ENCODE data around the gene CLNK. TPM values are rescaled to one million over a fixed set of nuclear protein-coding genes. Genes with fewer than 3 reads are reported as not detected.

The CLNK gene
- total RNA-seq (2021), result not detected in 2 replicates
- long read RNA-seq, result 0 reads

DNA sequence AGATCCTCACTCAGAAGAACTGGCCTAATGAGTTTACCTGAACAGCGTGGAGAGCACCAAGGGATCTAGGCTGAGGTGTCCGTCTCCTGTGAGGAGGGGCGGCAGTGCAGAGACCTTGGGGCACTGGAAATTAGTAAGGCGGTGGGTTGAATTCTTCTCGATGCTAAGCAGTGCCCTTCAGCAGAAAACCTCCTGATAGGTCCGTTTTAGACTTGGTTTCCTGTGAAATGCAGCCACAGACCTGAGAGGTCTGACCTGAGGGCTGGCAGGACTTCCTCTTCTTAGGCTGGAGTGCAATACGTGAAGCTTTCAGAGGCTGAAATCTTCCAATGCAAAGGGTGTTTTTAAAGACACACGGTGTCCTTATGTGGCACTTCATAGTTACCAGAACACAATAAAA, at the start of gene CLNK:
CLNK (minus strand) TSS at position 138 of the 400 bp plus-strand sequence. CDS start 16,899 bp downstream, outside the sequence.
- no peak within 1 kb of the TSS for H2BK120ac ChIP-seq (ENCODE audit: low read depth, low read length, poor library complexity, severe bottlenecking)
- H4K91ac ChIP-seq (ENCODE audit: insufficient read length, low read depth, low read length), result no peak within 1 kb of the TSS
- no peaks in the 10 kb centered on the region for H3K27me3 ChIP-seq (ENCODE audit: insufficient read depth, low read length)
- no peaks in the 10 kb centered on the region for H3K9me3 ChIP-seq (ENCODE audit: control insufficient read depth, low read depth, low read length)
- H3K23ac ChIP-seq (ENCODE audit: insufficient read length, low read depth, low read length), result no peak within 1 kb of the TSS
- no peak within 1 kb of the TSS for H3K4ac ChIP-seq (ENCODE audit: low read depth, low read length)
- H2BK20ac ChIP-seq (ENCODE audit: low read depth, low read length, poor library complexity, severe bottlenecking), result no peak within 1 kb of the TSS
- Mint-ChIP-seq H3K4me1 (peaks cover 9 to 16% of the 10 kb centered on the region in 2 experiments; a peak in 3 of 4 replicates), H3K9me3 (no peaks in the 10 kb centered on the region), H3K36me3 (ENCODE audit: insufficient read depth in 1 of 3, low read depth in 3 of 3) (no peaks in the 10 kb centered on the region), H3K27me3 (ENCODE audit: low read depth) (no peaks in the 10 kb centered on the region), H3K27ac (no peak within 1 kb of the TSS), H3K4me3 (no peak within 1 kb of the TSS)
- no peaks in the 10 kb centered on the region for H4K20me1 ChIP-seq (ENCODE audit: control insufficient read depth, insufficient read depth, insufficient read length)
- H3T11ph ChIP-seq (ENCODE audit: low read length), result no peak within 1 kb of the TSS
- no peak within 1 kb of the TSS for H2AFZ ChIP-seq (ENCODE audit: low read length)
- no peak within 1 kb of the TSS for H2BK5ac ChIP-seq (ENCODE audit: insufficient read length, low read length)
- H3K27ac ChIP-seq (ENCODE audit: insufficient read length, low read depth, low read length), result no peak within 1 kb of the TSS
- H3K4me1 ChIP-seq (ENCODE audit: insufficient read depth, low read length), result peaks cover 4% of the 10 kb centered on the region; the same call in 1 of the 2 replicates
- H3K18ac ChIP-seq (ENCODE audit: insufficient read length, low read depth, low read length), result no peak within 1 kb of the TSS
- no peaks in the 10 kb centered on the region for H3K79me1 ChIP-seq (ENCODE audit: insufficient read depth, low read depth, low read length, poor library complexity, severe bottlenecking)
- H3K56ac ChIP-seq (ENCODE audit: insufficient read length, low read depth, low read length), result no peak within 1 kb of the TSS
- H4K5ac ChIP-seq (ENCODE audit: insufficient read length, low read depth, low read length), result no peak within 1 kb of the TSS
- H3K14ac ChIP-seq (ENCODE audit: insufficient read depth, low read length), result no peak within 1 kb of the TSS
- WGBS (ENCODE audit: extremely low coverage, insufficient read length, low lambda C conversion rate), result no CpG with 5 or more reads among the region's 8 CpGs
- H3K9ac ChIP-seq (ENCODE audit: extremely low read depth, insufficient read length, low read length), result no peak within 1 kb of the TSS
- TF ChIP-seq, protein P1, sequence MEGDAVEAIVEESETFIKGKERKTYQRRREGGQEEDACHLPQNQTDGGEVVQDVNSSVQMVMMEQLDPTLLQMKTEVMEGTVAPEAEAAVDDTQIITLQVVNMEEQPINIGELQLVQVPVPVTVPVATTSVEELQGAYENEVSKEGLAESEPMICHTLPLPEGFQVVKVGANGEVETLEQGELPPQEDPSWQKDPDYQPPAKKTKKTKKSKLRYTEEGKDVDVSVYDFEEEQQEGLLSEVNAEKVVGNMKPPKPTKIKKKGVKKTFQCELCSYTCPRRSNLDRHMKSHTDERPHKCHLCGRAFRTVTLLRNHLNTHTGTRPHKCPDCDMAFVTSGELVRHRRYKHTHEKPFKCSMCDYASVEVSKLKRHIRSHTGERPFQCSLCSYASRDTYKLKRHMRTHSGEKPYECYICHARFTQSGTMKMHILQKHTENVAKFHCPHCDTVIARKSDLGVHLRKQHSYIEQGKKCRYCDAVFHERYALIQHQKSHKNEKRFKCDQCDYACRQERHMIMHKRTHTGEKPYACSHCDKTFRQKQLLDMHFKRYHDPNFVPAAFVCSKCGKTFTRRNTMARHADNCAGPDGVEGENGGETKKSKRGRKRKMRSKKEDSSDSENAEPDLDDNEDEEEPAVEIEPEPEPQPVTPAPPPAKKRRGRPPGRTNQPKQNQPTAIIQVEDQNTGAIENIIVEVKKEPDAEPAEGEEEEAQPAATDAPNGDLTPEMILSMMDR (conservative IDR thresholded peaks at IDR 0.05), result no peak
- H3K79me2 ChIP-seq (ENCODE audit: insufficient read depth, low read length), result no peaks in the 10 kb centered on the region
- no peak within 1 kb of the TSS for H4K8ac ChIP-seq (replicated peaks; ENCODE audit: insufficient read length, low read depth, low read length)
- H2BK12ac ChIP-seq (ENCODE audit: insufficient read length, low read depth, low read length), result no peak within 1 kb of the TSS
- H2AK5ac ChIP-seq (ENCODE audit: insufficient read length, low read length), result no peak within 1 kb of the TSS
- no peak within 1 kb of the TSS for H3K4me2 ChIP-seq (ENCODE audit: insufficient read depth, insufficient read length, low read length)
- H3K23me2 ChIP-seq (ENCODE audit: insufficient read length, low read depth, low read length, poor library complexity, severe bottlenecking), result no peaks in the 10 kb centered on the region
- no peak within 1 kb of the TSS for H2BK15ac ChIP-seq (ENCODE audit: low read depth, low read length)
- no peak for DNase-seq

Measured in H9 (cell line).